IMR-90 (cell line): ENCODE measurements around the gene FAM90A1.
"Not testable (repeated sequence)": the region's sequence is repeated elsewhere in the genome, so short reads cannot be mapped to it uniquely, and the experiment has no call there.

ENCODE experiments used
- CEBPB ChIP-seq: IDR thresholded peaks from 2 replicates; pipeline ENCODE4 v1.6.1; 2012; ENCODE audit warnings: low read depth, low read length, improper control_type of control experiment
- FOS ChIP-seq: fragments of 150-350 bp; IDR thresholded peaks from 2 replicates; pipeline ENCODE4 v1.6.1; 2016; ENCODE audit warnings: low read depth, low read length
- POLR2A ChIP-seq: IDR thresholded peaks from 2 replicates; pipeline ENCODE4 v1.6.1; 2012; ENCODE audit warnings: mild to moderate bottlenecking, low read depth, low read length
- TF ChIP-seq, protein P1 (sequence below): conservative IDR thresholded peaks from 2 replicates; pipeline ENCODE4 v1.5.1; 2012; ENCODE audit warnings: mild to moderate bottlenecking, low read depth, low read length, improper control_type of control experiment

DNA sequence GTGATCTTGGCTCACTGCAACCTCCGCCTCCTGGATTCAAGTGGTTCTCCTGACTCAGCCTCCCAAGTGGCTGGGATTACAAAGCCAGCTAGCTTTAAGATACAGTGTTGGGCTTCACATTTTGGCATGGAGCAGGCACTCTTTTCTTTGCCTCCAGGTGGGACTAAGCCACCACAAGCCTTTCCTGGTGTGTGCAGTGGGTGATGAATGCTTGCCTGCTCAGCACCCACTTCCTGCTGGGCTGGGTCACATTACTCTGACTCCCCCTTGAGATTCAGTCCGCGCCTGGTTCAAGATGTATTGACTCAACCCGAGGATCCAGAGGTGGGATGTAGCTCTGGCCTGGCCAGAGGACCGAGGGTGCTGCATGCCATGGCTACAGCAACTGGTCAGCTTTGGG, 28.9 kb upstream of the FAM90A1 start:
- TF ChIP-seq, protein P1, sequence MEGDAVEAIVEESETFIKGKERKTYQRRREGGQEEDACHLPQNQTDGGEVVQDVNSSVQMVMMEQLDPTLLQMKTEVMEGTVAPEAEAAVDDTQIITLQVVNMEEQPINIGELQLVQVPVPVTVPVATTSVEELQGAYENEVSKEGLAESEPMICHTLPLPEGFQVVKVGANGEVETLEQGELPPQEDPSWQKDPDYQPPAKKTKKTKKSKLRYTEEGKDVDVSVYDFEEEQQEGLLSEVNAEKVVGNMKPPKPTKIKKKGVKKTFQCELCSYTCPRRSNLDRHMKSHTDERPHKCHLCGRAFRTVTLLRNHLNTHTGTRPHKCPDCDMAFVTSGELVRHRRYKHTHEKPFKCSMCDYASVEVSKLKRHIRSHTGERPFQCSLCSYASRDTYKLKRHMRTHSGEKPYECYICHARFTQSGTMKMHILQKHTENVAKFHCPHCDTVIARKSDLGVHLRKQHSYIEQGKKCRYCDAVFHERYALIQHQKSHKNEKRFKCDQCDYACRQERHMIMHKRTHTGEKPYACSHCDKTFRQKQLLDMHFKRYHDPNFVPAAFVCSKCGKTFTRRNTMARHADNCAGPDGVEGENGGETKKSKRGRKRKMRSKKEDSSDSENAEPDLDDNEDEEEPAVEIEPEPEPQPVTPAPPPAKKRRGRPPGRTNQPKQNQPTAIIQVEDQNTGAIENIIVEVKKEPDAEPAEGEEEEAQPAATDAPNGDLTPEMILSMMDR = not testable (repeated sequence)
- TF ChIP-seq POLR2A, CEBPB, FOS: not testable (repeated sequence)
